ENCODE results near the gene DCAF8.
A peak's percentile ranks its signal among the peaks of the same experiment; 100 is the strongest.

Gene DCAF8

DNA sequence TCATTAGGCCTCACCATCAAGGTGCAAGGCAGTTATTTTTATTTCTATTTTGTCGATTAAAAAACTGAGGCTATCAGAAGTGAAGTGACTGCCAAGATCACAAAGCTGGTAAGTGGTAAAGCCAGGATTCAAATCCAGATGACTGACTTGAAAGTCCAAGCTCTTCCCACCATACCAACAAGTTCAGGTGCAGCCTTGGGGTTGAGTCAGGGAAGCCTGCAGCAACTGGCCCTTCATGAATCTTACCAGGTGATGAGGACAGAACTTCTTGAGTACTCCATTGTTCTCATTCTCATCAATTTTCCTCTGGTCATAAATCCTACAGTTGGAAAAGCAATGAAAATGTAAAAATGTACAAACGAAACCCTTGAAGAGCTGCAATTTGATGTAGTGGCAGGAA, 37.0 kb downstream of the DCAF8 start:
- no peak for DNase-seq (ENCODE audit: low read depth)

DNA sequence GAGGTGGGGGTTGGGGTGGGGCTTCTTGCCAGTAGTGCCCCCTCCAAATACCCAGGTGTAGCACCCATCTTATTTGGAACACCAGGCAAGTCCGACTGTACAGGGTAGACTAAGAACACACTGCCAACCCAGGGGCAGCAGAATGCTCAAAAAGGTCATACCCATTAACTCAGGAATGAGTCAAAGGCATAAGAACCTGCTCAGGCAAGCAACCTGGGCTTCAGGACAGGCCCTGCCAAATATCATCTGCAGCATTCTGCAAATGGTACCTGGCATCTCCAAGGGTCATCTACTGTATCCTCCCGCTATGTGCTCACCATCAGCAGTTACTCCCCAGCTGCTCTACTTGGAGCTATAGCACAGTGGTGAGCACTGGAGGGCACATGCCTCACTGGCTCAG, 37.7 kb downstream of the DCAF8 start:
- DNase-seq (ENCODE audit: low read depth), result no peak

DNA sequence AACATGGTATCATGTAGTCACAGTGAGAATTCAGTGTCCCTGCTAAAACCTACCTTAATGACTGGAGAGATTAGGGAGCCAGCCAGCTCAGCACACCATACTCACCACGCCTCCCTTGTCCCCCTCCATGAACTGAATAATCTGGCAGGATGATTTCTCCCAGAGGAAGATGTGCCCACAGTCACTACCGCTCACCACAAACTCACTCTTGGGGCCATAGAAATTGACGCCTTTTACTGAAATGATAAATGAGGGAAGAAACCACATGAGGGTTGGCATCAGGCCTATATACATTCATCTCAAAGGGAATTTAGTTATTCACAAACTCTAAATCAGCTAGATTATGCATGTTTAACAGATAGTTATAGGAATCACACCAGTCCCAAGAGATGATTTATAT, 39.8 kb downstream of the DCAF8 start:
- DNase-seq (ENCODE audit: low read depth), result no peak

DNA sequence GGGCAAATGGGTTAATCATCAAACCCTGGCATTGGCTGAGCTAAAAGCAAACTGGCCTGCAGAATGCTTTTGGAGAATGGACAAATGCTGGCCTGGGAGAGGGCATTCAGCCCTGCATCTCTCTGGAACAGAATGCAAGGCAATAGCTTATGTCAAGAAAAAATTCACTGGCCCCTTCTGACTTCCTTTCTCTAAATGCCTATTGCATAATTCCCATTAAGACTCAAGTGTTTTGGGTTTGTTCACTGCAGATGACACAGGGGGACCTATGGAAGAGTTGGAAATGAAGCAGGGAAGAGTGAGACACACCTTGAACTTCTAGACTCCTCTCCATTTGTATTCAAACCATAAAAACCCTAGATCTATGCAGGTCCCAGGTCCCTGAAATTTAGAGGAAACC, 41.3 kb downstream of the DCAF8 start:
- no peak for DNase-seq (ENCODE audit: low read depth)

DNA sequence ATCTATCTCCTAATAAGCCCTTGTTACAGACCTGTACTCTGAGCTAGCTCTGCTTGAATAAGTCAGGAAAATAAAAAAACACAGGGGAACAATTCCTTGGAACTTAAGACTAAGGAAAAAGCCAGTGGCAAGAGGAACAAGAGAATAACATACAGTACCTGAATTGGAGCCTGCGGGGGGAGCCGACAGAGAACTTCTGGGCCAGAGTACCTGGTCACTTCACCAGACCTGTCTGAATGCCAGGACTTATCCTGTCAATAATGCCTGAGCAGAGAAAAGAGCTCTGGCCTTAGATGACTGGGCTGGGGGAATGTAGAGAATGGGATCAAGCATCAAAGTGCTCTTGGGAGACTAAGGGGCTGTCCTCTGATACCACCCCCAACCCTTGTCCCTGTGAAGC, 42.0 kb downstream of the DCAF8 start:
- DNase-seq (ENCODE audit: low read depth), result no peak

DNA sequence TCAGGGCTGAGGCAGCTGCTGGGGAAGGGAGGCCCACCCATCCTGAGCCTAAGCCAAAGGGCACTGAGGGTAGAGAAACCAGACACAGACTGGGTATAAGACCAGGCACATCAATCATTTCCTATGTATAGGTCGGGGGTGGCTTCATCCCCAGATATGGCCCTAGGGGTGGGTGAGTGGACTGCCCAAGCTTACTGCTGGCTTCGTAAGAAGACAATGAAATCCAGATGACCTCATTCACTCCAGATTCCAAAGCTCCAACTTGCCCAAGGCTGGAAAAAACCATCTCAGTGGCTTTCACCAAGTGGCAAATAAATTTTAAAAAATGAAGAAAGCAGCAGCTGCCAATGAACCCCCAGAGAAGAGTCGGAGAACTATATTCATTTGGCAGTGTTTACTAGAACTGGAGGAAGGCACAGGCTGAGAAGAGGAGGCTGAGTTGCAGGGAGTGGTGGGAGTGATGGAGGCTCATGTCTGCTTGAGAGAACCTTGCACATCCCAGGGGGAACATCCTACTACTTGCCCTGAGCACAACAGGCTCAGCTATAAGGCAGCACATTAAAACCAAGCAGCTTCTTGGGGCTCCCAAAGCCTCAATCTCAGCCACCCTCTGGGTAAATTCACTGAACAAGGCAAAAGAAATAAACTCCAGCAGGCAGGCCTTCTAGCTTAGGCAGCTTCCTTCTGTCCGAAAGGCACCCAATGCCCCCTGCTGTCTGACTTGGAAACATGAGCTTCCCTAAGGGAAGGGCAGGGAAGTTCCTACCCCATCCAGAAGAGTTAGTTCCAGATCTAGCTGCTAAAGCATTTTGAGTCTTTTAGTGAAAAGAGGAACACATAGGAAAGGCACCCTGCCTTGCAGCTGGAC, 43.1 kb downstream of the DCAF8 start:
- no peak for DNase-seq (ENCODE audit: low read depth)

DNA sequence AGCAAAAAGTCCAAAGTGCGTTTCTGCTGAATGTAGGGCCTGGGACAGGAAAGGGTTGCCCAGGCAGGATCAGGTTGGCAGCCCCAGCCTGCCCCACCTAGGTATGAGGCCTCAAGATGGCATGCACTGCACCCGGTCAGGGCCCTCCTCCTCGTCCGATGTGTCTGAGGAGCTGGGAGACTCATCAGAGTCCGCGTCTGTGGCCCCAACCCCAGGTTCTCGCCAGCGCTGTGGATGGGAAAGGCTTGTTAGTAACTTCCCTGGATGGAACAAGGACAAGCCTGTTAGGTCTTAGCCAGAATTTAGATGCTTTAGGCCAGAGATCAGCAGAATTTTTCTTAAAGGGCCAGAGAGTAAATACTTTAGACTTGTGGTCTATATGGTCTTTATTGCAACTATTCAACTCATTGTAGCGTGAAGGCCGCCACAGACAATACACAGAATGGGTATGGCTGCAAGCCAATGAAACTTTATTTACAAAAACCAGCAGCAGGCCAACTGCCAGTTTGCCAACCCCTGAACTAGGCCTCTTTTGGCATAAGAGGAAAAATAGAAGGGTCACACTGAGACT, 44.8 kb downstream of the DCAF8 start:
- no peak for DNase-seq (ENCODE audit: low read depth)

DNA sequence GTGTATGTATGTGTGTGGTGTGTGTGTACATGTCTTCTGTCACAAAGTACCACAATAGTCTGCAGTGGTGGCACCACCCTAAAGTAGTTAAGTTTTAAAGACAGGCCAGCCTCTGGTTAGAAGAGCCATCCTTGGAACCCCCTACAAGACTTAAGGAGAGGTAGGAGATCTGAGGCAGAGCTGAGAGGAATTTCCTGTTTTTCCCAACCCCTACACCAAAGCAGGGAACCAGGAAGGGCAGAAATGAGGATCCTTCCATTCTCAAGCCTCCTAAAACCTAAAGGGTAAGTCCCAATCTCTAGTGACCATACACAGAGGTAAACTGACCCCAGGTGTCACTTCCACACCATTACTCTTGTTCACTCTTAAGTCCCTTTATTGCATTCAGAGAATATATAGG, 46.0 kb downstream of the DCAF8 start:
- DNase-seq (ENCODE audit: low read depth), result no peak

DNA sequence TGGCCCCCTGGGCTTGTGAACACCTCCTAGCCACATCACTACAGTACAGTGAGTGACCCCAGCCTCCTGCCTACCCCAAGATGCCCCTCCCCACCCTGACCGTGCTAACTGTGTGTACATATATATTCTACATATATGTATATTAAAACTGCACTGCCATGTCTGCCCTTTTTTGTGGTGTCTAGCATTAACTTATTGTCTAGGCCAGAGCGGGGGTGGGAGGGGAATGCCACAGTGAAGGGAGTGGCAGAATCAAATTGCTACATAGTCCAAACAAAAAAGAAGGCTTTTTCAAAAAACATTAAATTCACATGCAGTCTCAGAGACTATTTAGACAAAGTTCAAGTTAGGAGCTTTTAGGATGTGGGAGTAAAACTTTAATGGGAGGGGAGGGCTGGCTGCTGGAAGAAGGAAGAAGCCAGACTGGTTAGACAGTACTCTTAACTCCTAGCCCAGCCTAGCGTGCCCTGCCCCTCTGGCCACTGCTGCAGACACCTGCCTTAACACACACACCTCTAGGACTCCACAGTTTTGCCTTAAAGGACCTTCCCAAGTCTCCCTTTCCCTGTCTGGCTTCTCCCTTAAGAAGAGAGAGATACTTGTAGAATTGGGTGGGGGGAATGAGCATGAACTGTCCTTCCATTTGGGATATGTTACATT, 47.7 kb downstream of the DCAF8 start:
- DNase-seq (ENCODE audit: low read depth), result no peak

DNA sequence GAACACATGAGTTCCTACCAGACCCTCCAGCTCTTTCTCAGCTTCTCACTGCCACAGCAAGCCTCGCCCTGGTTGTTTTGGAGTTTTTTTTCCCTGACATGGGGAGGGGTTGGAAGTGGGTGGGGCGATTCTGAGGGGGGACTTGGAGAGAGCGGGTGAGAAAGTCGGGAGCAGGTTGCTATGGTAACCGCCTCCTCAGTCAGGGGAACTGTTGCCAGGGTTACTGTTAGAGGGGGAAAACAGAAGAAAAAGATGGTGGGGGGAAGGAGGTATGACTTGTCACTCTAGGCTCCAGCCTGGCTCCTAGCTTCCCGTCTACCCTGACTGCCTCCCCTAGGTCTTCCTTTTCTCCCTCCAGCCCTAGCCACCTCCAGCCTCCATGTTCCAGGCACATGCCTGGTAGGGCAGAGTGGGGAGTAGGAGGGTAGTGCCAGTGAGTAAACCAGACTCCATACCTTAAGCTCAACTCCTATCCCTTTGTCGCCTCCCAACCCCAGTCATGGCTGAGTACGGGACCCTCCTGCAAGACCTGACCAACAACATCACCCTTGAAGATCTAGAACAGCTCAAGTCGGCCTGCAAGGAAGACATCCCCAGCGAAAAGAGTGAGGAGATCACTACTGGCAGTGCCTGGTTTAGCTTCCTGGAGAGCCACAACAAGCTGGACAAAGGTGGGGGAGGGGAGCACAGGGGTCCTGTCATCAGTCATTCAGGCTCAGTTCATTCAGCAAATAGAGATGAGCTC, 51.1 kb downstream of the DCAF8 start:
- no peak for DNase-seq (ENCODE audit: low read depth)

DNA sequence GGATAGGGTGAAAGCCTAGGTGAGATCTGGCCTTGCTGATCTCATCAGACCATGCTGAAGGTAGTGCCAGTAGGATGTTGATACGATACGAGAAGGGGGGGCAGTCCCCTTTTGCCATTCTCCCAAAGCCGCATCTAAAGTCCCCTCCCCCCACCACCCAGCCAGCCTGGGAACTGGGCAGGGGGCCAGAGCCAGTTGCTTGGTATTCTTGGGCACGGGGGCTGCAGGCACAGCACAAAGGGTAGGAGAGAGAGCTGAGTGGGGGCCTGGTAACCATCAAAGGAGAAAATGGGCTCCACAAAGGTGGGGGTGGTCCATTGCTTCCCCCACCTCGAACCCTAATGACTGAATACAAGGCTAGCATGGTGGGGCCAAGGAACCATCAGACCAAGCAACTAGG, 51.8 kb downstream of the DCAF8 start:
- DNase-seq (ENCODE audit: low read depth), result no peak

DNA sequence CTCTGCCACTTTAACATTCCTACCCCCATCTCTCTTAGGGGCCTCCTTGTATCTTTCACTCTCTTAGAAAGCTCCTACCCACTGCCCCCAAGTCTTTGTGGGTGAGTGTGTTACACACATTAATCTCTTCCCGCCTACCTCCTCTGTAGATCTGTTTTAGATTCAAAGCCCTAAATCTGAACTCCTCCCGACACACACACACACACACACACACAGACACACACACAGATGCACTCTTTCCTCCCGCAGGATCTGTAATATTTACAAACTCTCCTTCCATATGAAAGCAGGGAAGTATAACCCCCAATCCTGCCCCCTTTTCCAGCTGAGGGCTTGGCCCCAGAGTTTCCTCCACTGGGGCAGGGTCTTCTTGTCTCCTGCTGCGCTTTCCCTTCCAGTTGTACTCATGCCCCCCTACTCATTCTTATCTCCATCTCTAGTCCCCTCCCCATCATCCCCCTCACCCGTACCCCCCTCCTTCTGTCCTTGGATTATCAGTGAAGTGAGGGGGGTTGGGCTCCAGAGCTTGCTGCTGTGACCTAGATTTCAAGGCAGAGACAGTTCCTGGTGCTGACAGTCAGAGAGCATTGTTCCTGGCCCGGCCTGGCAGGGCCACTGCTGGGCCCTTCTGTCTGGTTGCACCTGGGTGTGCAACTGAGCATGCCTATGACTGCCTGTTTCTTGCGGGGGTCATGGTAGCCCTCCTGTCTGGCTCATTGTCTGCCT, 52.9 kb downstream of the DCAF8 start:
- no peak for DNase-seq (ENCODE audit: low read depth)

DNA sequence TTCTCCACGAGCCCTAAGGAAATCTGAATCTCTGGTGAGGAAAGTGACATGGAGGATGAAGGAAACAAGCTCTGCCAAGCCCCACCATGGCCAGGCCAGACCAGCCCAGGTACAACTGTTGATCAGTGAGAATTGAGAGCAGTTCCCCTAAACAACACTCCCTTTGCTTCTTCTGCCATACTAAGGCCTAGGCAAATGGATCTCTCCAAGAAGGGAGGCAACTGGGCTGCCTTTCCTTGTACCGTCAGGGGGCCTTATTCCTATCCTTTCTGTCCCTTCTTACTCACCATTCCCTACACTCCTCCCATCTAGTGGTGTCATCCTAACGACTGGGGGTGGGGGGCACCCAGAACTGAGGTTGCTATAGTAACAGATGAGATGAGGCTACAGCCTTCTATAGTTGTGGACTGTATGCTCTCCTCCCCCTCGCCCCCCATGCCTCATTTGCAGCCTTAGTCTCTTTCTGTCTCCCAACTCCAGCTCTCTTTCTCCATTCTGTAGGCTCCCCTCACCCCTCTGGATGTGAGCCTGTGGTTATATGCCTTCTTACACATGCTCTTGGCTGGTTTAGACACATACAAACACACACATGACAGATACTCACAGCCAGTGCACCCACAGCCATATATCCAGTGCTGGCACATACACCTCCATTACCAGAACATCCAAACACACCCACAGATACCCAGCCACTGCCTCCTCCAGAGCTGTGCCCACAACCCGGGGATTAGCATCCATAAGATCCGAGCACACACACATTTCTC, 53.6 kb downstream of the DCAF8 start:
- DNase-seq (ENCODE audit: low read depth), result no peak

DNA sequence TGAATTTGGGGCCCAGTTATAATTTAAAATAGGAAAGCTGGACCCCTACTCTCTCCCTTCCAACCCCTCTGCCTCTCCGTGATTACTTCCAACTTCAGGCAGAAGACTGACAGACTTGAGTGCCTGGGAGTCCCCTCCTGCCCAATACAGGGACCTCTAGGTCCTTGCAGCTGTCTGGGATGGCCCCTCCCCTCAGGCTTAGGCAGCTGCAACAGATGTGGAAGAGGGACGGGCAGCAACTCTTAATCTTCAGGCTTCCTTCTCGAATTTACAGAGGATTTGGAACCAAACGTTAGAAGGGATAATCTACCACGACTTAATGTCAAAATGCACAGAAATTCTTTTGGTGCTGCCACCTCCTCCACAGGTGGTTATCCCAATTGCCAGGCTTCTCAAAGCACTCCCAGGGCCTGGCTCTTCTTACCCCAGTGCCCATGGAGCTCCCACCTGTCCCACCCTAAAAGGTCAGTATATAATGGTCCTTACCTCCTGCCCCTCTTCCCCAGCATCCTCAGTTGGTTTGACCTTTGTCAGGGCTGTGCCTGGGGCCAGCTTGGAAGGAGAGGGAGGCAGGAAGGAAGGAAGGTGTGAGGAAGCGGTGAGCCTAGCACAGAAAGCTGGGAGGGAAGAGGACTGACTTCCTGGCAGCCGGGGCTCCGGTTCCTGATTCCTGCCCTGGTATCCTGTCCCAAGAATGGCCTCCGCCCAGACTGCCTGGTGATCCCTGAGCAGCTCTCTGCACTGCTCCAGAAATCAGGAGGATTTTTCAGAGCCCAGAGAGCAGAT, 54.4 kb downstream of the DCAF8 start:
- no peak for DNase-seq (ENCODE audit: low read depth)

DNA sequence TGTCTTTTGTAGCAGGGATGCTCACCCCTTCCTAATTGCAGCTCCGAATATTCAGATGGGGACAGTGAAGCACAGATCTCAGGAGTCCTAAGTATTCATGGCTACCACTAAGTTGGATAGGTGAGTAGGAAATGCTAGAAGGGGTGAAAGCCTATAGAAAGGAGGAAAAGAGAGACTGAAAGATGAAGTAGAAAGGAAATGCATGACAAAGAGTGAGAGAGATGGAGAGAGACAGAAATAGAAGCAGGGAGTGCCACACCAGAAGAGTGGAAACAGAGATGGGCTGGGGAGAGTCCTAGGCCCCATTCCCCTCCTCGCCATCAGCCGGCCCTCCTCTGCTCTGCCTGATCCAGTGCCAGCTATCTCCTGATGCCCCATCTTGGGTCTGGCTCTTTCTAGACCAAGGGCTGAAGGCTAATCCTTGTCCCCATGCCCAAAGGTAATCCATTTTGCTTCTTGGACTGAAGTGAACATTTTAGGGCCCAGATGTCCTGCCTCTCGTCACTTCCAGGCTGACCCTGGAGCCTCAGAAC, 55.2 kb downstream of the DCAF8 start:
- DNase-seq (ENCODE audit: low read depth), result no peak

DNA sequence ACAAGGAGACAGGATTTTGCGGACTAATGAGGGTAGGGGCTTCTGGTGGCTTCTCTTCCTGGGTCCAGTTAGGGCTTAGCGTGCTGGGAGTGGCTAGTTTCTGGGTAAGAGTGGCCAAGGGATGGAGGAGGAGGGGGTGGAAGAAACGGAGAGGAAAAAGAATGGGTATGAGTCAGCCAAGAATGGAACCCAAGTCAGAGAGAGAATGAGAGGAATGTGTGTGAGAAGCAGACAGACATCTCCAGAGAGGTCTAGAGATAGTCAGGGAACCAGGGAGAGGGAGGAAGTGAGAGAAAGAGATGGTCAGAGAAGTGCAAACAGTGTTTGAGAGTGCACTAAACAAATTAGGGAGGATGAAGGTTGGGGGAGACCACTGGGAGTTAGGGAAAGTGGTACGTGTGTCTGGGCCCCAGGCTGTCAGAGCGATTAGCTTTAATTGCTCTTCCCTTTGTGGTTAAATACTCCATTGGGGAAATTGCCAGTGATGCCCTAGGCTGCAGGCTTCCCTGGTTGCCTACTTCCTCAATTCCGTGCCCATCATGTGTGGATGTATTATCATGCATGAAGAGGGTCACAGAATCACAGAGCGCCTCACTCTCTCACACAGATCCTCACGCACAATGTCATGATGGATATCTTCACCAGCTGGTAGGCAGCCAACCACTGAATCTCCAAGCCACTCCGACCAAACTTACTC, 55.8 kb downstream of the DCAF8 start:
- no peak for DNase-seq (ENCODE audit: low read depth)

DNA sequence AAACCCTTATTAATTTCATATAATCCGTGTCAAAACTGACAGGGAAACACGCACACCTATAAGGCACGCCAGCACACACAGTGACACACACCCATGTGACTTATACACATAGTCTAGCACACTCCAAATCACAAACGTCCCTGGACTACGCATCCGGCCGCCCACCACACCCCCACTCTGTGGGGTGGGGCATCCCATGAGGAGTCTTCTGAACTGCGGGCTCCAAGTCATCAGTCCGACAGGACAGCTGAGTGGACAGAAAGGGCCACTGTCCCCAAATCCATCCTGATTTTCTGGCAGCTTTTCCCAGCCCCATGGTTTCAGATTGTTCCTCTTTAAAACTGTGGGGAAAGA, 56.3 kb downstream of the DCAF8 start:
- peak; percentile 32 for DNase-seq (ENCODE audit: low read depth)

DNA sequence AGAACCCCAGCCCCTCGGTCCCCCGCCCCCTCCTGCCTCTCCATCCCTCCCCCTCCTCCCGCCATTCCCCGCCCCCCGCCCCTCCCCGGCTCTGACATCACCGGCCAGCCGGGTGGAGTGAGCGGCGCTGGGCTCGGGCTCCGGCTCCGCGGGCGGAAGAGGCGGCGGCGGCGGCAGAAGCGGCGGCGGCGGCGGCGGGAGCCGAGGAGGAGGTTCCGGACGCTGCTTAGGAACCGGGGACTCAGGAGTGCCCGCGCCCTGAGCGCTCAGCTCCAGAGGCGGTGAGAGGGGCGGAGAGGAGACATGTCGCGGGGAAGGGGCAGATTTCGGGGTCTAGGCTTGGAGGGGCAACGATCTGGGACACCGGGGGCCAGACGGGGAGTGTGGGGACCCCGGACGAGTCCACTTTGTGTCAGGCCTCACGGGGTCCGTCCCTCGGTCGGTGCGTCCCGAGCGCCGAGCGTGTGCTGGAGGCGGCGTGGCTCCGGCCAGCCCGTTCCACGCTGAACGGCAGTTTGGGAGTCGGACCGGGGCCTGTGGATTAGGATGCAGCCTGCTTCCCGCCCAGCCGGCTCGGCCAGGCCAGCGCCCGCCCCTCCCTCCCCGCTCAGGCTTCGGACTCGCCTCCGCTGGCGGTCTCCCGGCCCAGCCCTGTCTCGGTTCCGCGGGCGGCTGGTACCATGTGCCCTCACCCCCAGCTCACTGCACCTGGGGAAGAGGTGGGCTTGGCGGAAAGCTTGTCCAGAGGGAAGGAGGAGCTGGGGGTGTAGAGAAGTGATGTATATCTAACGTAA, 56.9 kb downstream of the DCAF8 start, which contains the start of gene PEA15:
Gene PEA15, plus strand, starts transcription at position 143 of the 794 bp plus-strand sequence. CDS start 6,161 bp downstream, outside the sequence.
- peak; percentile 68 for DNase-seq (ENCODE audit: low read depth)
